AG09309 (cell line): ENCODE results near the gene RABEPK.
"Not testable (repeated sequence)": the region's sequence is repeated elsewhere in the genome, so short reads cannot be mapped to it uniquely, and the experiment has no call there.

ENCODE experiments used
- DNase-seq: peaks from one replicate; pipeline ENCODE4 v3.0.0-alpha.2; 2010; ENCODE audit warnings: low read depth
- H3K4me3 ChIP-seq: 2 replicates; pipeline ENCODE4 v1.5.1; 2011; ENCODE audit warnings: mild to moderate bottlenecking, low read depth, low read length, moderate library complexity; ENCODE audit not compliant: control insufficient read depth
- TF ChIP-seq, protein P1 (sequence below): IDR thresholded peaks from 2 replicates; pipeline ENCODE4 v1.5.1; 2011; ENCODE audit warnings: mild to moderate bottlenecking, low read depth, low read length, inconsistent platforms; ENCODE audit not compliant: insufficient read depth, control insufficient read depth; ENCODE audit errors: missing control alignments

The RABEPK gene

DNA sequence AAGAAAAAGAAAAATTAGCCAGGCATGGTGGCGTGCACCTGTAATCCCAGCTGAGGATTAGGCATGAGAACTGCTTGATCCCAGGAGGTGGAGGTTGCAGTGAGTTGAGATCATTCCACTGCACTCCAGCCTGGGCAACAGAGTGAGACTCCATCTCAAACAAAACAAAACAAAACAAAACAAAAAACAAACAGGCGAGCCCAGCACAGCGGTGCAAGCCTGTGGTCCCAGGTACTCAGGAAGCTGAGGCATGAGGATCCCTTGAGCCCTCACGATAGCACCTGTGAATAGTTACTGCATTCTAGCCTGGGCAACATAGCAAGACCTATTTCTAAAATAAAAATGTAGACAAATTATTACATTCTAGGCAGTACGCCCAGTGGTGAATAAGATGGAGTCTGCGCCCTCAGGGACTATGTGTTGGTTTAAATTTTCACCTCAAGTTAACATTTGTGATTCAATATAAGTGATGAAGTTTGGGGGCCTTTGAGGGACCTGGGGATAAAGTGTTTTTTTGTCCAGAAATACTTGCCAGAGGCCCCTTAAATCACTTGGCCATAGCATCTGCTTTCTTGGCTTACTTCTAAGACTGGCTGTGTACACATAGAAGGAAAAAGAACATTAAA, 57.9 kb downstream of the RABEPK start:
- TF ChIP-seq, protein P1, sequence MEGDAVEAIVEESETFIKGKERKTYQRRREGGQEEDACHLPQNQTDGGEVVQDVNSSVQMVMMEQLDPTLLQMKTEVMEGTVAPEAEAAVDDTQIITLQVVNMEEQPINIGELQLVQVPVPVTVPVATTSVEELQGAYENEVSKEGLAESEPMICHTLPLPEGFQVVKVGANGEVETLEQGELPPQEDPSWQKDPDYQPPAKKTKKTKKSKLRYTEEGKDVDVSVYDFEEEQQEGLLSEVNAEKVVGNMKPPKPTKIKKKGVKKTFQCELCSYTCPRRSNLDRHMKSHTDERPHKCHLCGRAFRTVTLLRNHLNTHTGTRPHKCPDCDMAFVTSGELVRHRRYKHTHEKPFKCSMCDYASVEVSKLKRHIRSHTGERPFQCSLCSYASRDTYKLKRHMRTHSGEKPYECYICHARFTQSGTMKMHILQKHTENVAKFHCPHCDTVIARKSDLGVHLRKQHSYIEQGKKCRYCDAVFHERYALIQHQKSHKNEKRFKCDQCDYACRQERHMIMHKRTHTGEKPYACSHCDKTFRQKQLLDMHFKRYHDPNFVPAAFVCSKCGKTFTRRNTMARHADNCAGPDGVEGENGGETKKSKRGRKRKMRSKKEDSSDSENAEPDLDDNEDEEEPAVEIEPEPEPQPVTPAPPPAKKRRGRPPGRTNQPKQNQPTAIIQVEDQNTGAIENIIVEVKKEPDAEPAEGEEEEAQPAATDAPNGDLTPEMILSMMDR = no peak
- no peak for DNase-seq
- no peak overlapping the region for H3K4me3 ChIP-seq

DNA sequence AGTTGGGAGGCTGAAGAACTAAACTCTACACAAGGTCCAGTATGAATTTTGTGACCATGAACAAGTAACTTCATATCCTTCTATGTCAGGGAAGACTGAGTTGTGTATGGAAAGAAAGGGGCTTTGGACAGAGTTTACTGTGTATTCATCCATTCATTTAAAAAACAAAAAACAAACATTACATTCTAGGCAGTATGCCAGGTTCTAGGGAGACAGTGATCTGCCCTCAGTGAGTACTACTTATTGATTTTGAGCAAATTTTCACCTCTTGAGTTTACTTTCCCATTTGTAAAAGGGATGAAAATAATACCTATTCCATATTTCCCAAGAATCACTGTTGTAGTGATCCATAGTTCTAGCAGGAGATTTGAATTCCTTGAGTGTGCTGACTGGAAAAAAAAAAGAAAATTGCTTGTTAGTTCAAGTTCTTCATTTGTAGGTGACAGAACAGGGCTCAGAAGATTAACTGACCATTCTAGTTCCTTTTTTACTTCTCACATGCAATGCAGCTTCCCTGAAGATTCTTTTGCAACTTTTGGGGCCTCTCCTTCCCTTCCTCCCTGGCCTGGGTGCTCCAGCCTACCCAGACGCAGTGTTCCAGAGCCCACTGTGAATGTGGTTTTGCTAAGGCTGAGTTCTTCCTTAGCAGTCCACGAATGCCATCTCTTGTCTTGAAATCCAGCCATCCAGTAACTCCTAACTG, 58.6 kb downstream of the RABEPK start:
- H3K4me3 ChIP-seq = no peak overlapping the region
- no peak for DNase-seq
- TF ChIP-seq, protein P1 = no peak

DNA sequence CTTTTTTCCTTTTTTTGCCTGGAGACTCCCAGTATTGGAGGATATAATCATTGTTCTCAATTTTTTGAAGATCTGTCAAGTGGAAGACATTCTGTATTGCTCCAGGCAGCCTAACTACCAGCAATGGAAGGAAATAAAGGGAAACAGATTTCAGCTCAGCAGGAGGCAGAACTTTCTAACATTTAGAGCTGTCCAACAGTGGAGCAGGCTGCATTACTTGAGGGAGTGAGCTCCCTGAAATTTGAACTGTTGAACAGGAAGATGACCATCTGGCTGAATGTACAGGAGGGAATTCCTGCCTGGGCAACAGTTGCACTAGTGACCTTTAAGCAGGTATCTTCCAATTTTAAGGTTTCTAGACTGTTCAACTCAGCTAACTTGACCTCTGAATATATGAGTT, 60.2 kb downstream of the RABEPK start:
- TF ChIP-seq, protein P1 = no peak
- H3K4me3 ChIP-seq = no peak overlapping the region

DNA sequence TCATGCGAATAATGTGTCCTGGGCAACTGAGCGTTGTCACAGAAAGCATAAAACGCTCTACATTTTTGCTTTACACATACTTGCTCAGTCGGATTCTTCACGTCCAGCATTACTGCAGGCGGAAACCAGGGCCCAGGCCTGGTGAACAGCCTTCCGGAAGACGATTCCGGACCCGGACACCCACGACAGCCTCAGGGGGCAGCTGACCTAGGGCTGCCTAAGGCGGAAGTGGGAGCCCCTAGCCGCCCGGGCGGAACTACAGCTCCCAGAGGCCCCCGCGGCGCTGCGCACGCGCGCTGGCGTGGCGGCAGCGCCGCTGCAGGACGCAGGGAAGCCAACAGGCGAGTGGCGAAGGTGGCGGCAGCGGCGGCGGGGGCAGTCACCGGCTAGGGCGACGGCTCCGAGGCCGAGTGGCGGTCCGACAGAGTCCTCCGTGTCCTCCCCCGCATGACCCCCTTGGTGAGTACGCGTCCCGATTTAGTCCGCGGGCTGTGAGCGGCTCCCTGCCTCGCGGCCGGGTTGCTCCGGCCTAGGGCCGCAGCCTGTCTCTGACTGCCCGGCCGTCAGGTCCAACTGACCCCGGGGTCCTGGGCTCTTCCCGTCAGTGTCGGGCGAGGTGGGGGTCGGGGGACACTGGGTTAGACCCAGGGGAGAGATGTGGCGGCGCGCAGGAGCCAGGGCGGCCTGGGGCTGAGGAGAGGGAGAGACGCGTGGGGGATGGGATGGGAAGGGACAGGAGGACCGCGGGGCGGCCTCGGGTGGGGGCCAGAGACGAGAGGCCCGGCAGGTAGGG, 61.4 kb downstream of the RABEPK start, which contains the start of gene GAPVD1:
Gene GAPVD1, plus strand, starts transcription at position 326 of the 793 bp plus-strand sequence. CDS start 37,096 bp downstream, outside the sequence.
- TF ChIP-seq, protein P1 = peak; percentile 15
- DNase-seq = peak; percentile 40
- H3K4me3 ChIP-seq = peak within 1 kb of the TSS; percentile 72

More for the DNA sequence above, 60.2 kb downstream of the RABEPK start:
- DNase-seq = no peak

DNA sequence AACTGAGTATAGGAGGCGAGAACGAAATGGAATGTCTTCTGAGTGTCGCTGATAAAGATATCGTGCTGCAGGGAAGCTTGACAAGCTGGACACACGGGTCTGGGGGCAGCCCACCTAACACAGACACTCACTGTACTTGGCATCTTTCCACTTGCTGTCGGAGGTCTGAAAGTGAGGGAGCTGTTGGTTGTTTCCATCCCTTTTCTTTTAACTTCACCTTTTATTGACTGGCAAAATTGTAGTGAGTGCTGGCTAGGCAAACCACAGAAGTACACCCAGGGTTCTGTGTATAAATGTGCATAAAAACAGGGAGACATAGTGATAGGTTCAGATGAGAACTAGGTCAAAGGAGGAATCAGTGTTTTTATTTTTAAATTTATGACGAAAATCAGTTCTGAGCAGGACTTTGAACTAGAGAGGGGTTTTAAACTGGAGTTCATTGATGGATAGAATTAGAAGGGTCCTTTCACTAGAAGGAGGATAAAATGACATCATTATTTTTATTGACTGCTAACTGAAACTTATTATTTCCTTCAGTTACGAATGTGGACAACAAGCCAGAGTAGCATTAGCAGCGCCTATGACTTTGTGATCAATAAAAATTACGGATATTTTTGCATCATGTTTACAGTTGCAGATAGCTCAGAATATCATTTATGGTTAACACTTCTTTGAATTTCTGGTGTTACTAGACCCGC, 62.1 kb downstream of the RABEPK start:
- H3K4me3 ChIP-seq = peak overlapping the region; percentile 72
- DNase-seq = no peak
- TF ChIP-seq, protein P1 = no peak

DNA sequence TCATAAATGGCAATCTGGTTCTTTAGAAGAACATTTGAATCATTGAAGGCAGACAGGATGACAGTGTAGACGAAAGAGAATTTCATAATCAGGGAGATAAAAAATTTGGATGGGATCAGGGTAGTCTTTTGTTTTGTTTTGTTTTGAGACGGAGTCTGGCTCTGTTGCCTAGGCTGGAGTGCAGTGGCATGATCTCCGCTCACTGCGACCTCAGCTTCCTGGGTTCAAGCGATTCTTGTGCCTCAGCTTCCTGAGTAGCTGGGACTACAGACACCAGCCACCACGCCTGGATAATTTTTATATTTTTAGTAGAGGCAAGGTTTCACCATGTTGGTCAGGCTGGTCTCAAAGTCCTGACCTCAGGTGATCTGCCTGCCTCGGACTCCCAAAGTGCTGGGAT, 63.7 kb downstream of the RABEPK start:
- not testable (repeated sequence) for DNase-seq, H3K4me3 ChIP-seq
